Activated T-cell treated with anti-CD3 and anti-CD28 coated beads, Interleukin-2, amount 50 U/mL, for 72 hours (primary cell): ENCODE measurements around the gene PLCL2. TPM values are rescaled to one million over a fixed set of nuclear protein-coding genes. Genes with fewer than 3 reads are reported as not detected.

ENCODE experiments used
- ATAC-seq, 2 donors: fragments of 150-1000 bp; cut with Tn5 transposase; replicated peaks in 1 of 2; 2 replicates each; pipeline ENCODE4 v1.10.0; 2021; ENCODE audit warnings: moderate library complexity in 2 of 2, mild to moderate bottlenecking in 1 of 2
- DNase-seq, 2 donors: peaks; one replicate each; pipeline ENCODE4 v3.0.0; 2021 to 2022; ENCODE audit warnings: mixed read lengths in 1 of 2
- H3K27ac Mint-ChIP-seq: one replicate; pipeline ENCODE4 v1.8.0; 2022; ENCODE audit warnings: mild to moderate bottlenecking, moderate library complexity, mixed read lengths
- H3K27me3 Mint-ChIP-seq: one replicate; pipeline ENCODE4 v1.8.0; 2022; ENCODE audit warnings: low read depth, mixed read lengths
- H3K36me3 Mint-ChIP-seq, 2 donors: one replicate each; pipeline ENCODE4 v1.8.0; 2022; ENCODE audit warnings: mixed read lengths in 2 of 2, mild to moderate bottlenecking in 1 of 2; ENCODE audit not compliant: insufficient read depth in 2 of 2
- H3K4me1 Mint-ChIP-seq: one replicate; pipeline ENCODE4 v1.8.0; 2022; ENCODE audit warnings: low read depth, mixed read lengths
- H3K4me3 Mint-ChIP-seq, 2 donors: one replicate each; pipeline ENCODE4 v1.8.0; 2022; ENCODE audit warnings: mild to moderate bottlenecking in 2 of 2, mixed read lengths in 2 of 2, moderate library complexity in 2 of 2
- H3K9me3 Mint-ChIP-seq, 2 donors: one replicate each; pipeline ENCODE4 v1.8.0; 2022; ENCODE audit warnings: mixed read lengths in 2 of 2
- total RNA-seq, 2 donors: library from RNA; stranded (reverse); gene quantifications; one replicate each; pipeline ENCODE4 v1.2.3, GENCODE V29; 2022

PLCL2 gene
- total RNA-seq, 2 donors from 2014 or later, result 22.9 to 24.7 TPM

DNA sequence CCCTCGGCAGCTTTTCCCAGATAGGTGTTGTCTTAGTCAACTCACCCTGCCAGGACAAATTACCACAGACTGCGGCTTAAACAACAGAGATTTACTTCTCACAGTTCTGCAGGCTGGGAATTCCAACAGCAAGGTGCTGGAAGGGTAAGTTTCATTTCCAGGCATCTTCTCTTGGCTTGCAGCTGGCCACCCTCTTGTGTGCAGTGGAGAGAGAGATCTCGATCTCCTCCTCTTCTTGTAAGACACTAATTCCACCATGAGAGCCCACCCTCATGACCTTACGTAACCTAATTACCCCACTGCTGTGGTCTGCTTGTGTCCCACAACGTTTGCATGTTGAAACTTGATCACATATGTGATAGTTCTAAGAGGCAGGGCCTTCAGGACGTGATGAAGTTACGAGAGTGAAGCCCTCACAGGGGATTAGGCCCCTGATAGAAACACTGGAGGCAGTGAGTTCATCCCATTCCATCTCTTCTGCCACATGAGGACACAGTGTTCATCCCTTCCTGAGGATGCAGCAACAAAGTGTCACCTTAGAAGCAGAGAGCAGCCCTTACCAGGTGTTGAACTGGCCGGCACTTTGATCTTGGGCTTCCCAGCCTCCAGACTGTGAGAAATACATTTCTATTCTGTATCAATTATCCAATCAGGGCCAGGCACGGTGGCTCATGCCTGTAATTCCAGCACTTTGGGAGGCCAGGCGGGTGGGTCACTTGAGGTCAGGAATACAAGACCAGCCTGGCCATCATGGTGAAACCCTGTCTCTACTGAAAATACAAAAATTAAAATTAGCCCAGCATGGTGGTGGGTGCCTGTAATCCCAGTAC, 247.7 kb downstream of the PLCL2 start:
- Mint-ChIP-seq H3K4me1 (no peaks in the 10 kb centered on the region), H3K9me3 (peaks cover 6 to 8% of the 10 kb centered on the region in 2 donors), H3K27me3 (no peaks in the 10 kb centered on the region), H3K36me3 (peaks cover 0 to 4% of the 10 kb centered on the region in 2 donors), H3K27ac (no peak overlapping the region), H3K4me3 (no peak overlapping the region)
- no peak for ATAC-seq
- DNase-seq, result no peak

DNA sequence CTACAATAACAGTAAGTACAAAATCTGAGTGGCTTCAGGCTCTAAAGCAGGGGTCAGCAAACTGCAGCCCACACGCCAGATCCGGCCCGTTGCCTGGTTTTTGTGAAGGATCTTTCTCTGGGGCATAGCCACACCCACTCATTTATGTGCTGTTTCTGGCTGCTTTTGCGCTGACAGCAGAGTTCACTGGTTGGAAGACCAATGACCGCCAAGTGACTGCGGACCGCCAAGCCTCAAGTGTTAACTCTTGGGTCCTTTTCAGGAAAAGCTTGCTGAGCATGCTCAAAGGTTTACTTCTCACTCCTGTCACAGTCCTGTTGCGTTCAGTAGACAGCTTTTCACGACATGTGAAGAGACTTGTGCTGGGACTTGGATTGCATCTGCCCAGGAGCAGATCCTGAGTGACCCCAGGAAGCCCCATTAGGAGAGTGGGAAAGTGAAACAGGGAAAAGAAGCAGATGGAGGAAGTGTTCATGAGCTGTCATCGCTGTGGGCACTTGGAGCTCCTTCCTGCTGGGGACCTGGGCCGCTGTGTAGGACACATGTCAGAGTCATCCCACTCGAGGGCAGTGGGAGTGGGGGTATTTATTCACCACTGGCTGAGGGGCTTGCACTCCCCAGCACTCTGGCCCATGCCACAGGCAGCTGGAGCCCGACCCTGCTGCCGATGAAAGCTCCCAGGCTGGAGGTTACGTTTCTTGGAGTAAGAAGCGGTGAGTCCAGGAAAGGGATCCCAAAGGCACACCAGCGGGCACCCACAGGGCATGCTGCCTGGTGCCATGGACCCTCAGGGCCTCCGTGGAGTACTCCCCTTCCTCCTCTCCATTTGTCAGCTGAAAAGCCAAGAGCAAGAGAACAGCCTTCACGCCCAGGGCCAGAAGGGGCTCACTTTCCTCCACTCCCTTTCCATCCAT, 249.1 kb downstream of the PLCL2 start:
- ATAC-seq (no peak), DNase-seq (no peak)
- Mint-ChIP-seq H3K27me3 (peaks cover 6% of the 10 kb centered on the region), H3K36me3 (no peaks in the 10 kb centered on the region), H3K9me3 (peaks cover 0 to 1% of the 10 kb centered on the region in 2 donors), H3K4me1 (no peaks in the 10 kb centered on the region), H3K27ac (no peak overlapping the region), H3K4me3 (no peak overlapping the region)

DNA sequence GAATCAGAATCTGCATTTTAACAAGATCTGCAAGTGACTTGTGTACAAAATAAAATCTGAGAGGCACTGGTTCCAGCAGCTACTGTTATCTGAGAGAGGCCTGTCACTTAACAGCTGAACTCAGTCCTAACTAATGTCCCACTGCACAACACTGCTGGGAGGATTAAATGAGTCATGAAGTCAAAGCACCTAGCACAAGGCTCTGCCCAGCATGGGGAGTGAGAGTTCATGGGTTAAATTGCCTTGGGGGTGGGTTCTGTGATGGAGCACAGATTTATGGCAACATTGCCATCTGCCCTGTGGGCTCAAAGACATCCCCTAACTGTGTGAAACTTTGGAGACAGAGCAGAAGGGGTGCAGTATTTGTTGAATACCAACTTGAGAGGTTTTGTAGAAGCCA, 250.9 kb downstream of the PLCL2 start:
- Mint-ChIP-seq H3K27ac (no peak overlapping the region), H3K4me3 (no peak overlapping the region), H3K27me3 (peaks cover 6% of the 10 kb centered on the region), H3K36me3 (no peaks in the 10 kb centered on the region), H3K9me3 (peaks cover 0 to 1% of the 10 kb centered on the region in 2 donors), H3K4me1 (no peaks in the 10 kb centered on the region)
- DNase-seq, result no peak
- ATAC-seq, result no peak

DNA sequence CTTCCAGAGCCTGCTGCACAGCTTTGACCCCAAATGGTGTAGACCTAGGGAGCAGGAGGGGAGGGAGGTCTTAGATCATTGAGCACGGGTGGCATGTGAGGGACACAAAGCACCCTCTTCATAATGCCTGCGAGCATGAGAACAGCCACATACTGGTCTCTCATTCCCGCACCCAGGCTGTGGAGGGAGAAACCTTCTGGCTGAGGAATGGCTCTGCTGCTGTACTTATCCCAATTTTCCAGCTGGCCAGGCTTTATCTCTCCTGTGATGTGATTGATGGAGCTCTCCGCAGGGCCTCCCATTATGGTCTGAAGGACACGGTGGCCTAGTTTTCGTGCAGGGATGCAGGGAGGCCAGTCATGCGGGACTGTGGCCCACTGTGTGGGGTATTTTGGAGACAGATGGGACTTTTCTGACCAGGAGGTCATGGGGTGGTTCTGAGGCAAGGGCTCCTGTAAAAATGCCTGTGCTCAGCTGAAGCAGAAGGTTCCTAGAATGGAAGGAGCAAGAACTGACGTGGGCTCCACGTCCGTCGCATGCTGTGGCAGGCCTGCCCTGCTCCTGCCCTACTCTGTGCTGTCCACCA, 251.5 kb downstream of the PLCL2 start:
- H3K9me3 Mint-ChIP-seq, result peaks cover 0 to 1% of the 10 kb centered on the region in 2 donors
- no peak overlapping the region for H3K4me3 Mint-ChIP-seq
- H3K4me1 Mint-ChIP-seq, result no peaks in the 10 kb centered on the region
- no peak for ATAC-seq
- H3K36me3 Mint-ChIP-seq, result no peaks in the 10 kb centered on the region
- no peak overlapping the region for H3K27ac Mint-ChIP-seq
- no peak for DNase-seq
- peaks cover 6% of the 10 kb centered on the region for H3K27me3 Mint-ChIP-seq

DNA sequence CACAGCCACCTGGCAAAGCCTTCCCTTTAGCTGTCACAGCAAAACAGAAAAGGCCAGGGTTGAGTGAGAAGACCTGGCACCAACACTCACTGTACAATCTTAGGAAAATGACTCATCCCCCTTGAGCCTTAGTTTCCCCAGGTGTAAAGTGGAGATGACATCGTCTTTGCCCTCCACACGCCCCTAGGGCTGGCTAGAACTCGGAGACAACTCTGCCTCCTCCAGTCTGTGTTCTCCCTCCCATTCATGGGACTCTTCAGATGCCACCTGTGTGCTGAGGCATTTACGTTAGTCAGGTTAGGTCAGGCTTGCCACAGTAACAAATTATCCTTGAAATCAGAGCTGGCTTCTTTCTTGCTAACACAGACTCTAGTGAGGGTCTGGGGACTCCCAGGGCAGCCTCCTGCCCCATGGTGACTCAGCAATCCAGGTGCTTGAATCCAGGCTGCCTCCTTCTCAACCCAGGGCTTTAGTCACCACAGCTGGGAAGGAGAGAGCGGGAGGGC, 252.6 kb downstream of the PLCL2 start:
- DNase-seq, result no peak
- Mint-ChIP-seq H3K27me3 (peaks cover 6% of the 10 kb centered on the region), H3K4me3 (no peak overlapping the region), H3K4me1 (no peaks in the 10 kb centered on the region), H3K9me3 (peaks cover 0 to 1% of the 10 kb centered on the region in 2 donors), H3K27ac (no peak overlapping the region), H3K36me3 (no peaks in the 10 kb centered on the region)
- ATAC-seq, result no peak

DNA sequence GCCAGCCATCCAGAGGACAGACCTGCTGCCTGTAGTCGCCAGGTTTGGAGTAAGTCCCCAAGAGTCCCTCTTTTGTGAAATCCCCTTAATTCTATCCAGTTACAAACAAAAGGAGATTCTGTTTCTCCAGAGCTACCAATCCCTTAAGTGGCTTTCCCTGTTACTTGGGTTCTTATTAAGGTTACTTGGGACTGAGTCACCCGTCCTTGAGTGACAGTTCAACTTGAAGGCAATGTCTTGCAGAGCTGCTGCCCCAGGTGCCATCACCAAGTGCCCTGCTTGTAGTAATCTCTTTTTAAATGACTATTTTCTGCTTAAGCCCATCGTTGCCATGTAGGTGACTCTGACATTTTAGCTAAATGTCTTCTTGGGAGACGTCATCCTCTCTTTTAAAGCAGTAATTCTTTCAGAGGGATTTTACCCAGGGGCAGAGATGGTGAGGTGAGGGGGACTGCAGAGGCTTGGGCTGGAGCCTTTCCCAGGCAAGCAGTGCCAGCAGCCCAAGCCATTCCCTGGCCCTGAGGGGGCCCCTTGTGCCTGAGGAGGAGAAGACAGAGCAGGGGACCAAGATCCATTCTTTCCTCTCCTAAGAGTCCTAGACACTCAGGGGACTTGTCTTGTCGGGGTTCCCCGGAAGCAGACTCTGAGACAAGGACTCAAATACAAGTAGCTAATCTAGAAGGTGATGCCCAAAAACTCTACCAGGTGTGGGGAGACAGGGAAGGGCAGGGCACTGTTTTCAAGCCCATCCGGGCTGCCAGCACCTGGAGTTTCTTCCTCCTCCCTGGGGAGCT, 253.7 kb downstream of the PLCL2 start:
- ATAC-seq, result no peak
- peaks cover 1% of the 10 kb centered on the region in 2 donors for H3K36me3 Mint-ChIP-seq
- no peak for DNase-seq
- H3K4me1 Mint-ChIP-seq, result peaks cover 2% of the 10 kb centered on the region
- H3K9me3 Mint-ChIP-seq, result peaks cover 0 to 3% of the 10 kb centered on the region in 2 donors
- H3K4me3 Mint-ChIP-seq, result no peak overlapping the region
- H3K27me3 Mint-ChIP-seq, result peaks cover 6% of the 10 kb centered on the region
- no peak overlapping the region for H3K27ac Mint-ChIP-seq
